Activated CD4-positive, alpha-beta T cell treated with anti-CD3 and anti-CD28 coated beads for 4 hours (primary cell): ENCODE results near the gene SIL1.

Source experiments
- DNase-seq, 2 donors: peaks; one replicate each; pipeline ENCODE4 v3.0.0-alpha.2; 2020

The SIL1 gene

GRCh38 chr5:138903130-138903775 is 294.9 kb downstream of the SIL1 start:
- no peak for DNase-seq

- no peak for DNase-seq
Observed at GRCh38 chr5:138901716-138902115, 296.5 kb downstream of the SIL1 start.

- no peak for DNase-seq
Observed at GRCh38 chr5:138900281-138900965, 297.7 kb downstream of the SIL1 start.

- DNase-seq = no peak
Observed at GRCh38 chr5:138898742-138899141, 299.4 kb downstream of the SIL1 start.

GRCh38 chr5:138898299-138898698 is 299.9 kb downstream of the SIL1 start:
- DNase-seq = no peak
